GM23338 (cell line): ENCODE data around the gene CALY. TPM values are rescaled to one million over a fixed set of nuclear protein-coding genes. Genes with fewer than 3 reads are reported as not detected.

ENCODE experiments used
- ATAC-seq: fragments of 200-7000 bp; cut with Tn5 transposase; 3 replicates; pipeline ENCODE4 v1.9.1; 2020
- DNase-seq: peaks from one replicate; pipeline ENCODE4 v3.0.0-alpha.2; 2015; ENCODE audit warnings: low spot score
- H2AFZ ChIP-seq: fragments of 200-600 bp; sonication (generic); 2 replicates; pipeline ENCODE4 v1.8.0; 2016; ENCODE audit warnings: antibody characterized with exemption, mild to moderate bottlenecking, moderate library complexity
- H3F3A ChIP-seq: fragments of 200-600 bp; sonication (generic); replicated peaks from 2 replicates; pipeline ENCODE4 v1.8.0; 2017; ENCODE audit warnings: antibody characterized with exemption, mixed run types, low read depth
- H3K27ac ChIP-seq: fragments of 200-600 bp; sonication (generic); 2 replicates; pipeline ENCODE4 v1.6.1; 2016; ENCODE audit warnings: low read depth
- H3K27me3 ChIP-seq: fragments of 200-600 bp; sonication (generic); 2 replicates; pipeline ENCODE4 v1.8.0; 2016; ENCODE audit warnings: mild to moderate bottlenecking, mixed run types, moderate library complexity; ENCODE audit not compliant: insufficient read depth
- H3K36me3 ChIP-seq: fragments of 200-600 bp; sonication (generic); 2 replicates; pipeline ENCODE4 v1.8.0; 2016; ENCODE audit warnings: mild to moderate bottlenecking; ENCODE audit not compliant: insufficient read depth
- H3K4me1 ChIP-seq: fragments of 200-600 bp; sonication (generic); 2 replicates; pipeline ENCODE4 v1.8.0; 2016; ENCODE audit warnings: mild to moderate bottlenecking, moderate library complexity; ENCODE audit not compliant: insufficient read depth
- H3K4me2 ChIP-seq: fragments of 200-600 bp; sonication (generic); 2 replicates; pipeline ENCODE4 v1.7.1; 2017; ENCODE audit warnings: mixed run types
- H3K4me3 ChIP-seq: fragments of 200-600 bp; sonication (generic); 2 replicates; pipeline ENCODE4 v1.6.1; 2016; ENCODE audit warnings: mixed run types
- H3K79me2 ChIP-seq: fragments of 200-600 bp; sonication (generic); replicated peaks from 2 replicates; pipeline ENCODE4 v1.8.0; 2017; ENCODE audit warnings: mild to moderate bottlenecking; ENCODE audit not compliant: insufficient read depth
- H3K9me2 ChIP-seq: fragments of 200-600 bp; sonication (generic); 2 replicates; pipeline ENCODE4 v1.8.0; 2017; ENCODE audit not compliant: insufficient read depth
- H4K20me1 ChIP-seq: fragments of 200-600 bp; sonication (generic); replicated peaks from 2 replicates; pipeline ENCODE4 v1.8.0; 2017; ENCODE audit warnings: mild to moderate bottlenecking; ENCODE audit not compliant: insufficient read depth
- H3K27ac Mint-ChIP-seq: 2 replicates; pipeline ENCODE4 v1.8.0; 2020; ENCODE audit warnings: inconsistent platforms, mild to moderate bottlenecking, moderate library complexity, mixed read lengths
- H3K27me3 Mint-ChIP-seq: 3 replicates; pipeline ENCODE4 v1.8.0; 2022; ENCODE audit warnings: low read depth, mild to moderate bottlenecking, moderate library complexity, mixed read lengths, inconsistent platforms; ENCODE audit not compliant: insufficient read depth, poor library complexity
- H3K36me3 Mint-ChIP-seq: 3 replicates; pipeline ENCODE4 v1.8.0; 2021; ENCODE audit warnings: low read depth, mild to moderate bottlenecking, inconsistent platforms, moderate library complexity, mixed read lengths
- H3K4me1 Mint-ChIP-seq: 3 replicates; pipeline ENCODE4 v1.8.0; 2020; ENCODE audit warnings: mild to moderate bottlenecking, inconsistent platforms, mixed read lengths
- H3K4me3 Mint-ChIP-seq: 3 replicates; pipeline ENCODE4 v1.8.0; 2021; ENCODE audit warnings: moderate library complexity, mild to moderate bottlenecking, inconsistent platforms, mixed read lengths
- H3K9me3 Mint-ChIP-seq: 3 replicates; pipeline ENCODE4 v1.8.0; 2020; ENCODE audit warnings: moderate library complexity, mild to moderate bottlenecking, inconsistent platforms, mixed read lengths
- CREB1 ChIP-seq: fragments of 250-450 bp; sonication (Bioruptor Pico); IDR thresholded peaks from 2 replicates; pipeline ENCODE4 v1.5.0; 2020; ENCODE audit warnings: low read depth, mild to moderate bottlenecking, moderate library complexity
- CTCF ChIP-seq, 2 experiments: fragments of 200-600 bp in 1 of 2; sonication (generic) in 1 of 2; conservative IDR thresholded peaks; 2 replicates each; pipeline versions ENCODE4 v1.5.1 to v1.6.1; 2016 to 2017; ENCODE audit warnings: antibody characterized with exemption in 2 of 2, low read depth in 2 of 2, mild to moderate bottlenecking in 2 of 2, moderate library complexity in 1 of 2
- ETS1 ChIP-seq: IDR thresholded peaks from 2 replicates; pipeline ENCODE4 v1.6.1; 2016; ENCODE audit warnings: antibody characterized with exemption
- EZH2 ChIP-seq: fragments of 200-600 bp; sonication (generic); IDR thresholded peaks from one replicate; pipeline ENCODE4 v1.8.0; 2017; ENCODE audit warnings: antibody characterized with exemption, mild to moderate bottlenecking, low read depth; ENCODE audit not compliant: unreplicated experiment
- EZH2phosphoT487 ChIP-seq: fragments of 200-600 bp; sonication (generic); IDR thresholded peaks from one replicate; pipeline ENCODE4 v1.8.1; 2018; ENCODE audit warnings: antibody characterized with exemption; ENCODE audit not compliant: unreplicated experiment
- JUNB ChIP-seq: IDR thresholded peaks from one replicate; pipeline ENCODE4 v1.6.1; 2016; ENCODE audit warnings: antibody characterized with exemption; ENCODE audit not compliant: unreplicated experiment
- NANOG ChIP-seq: IDR thresholded peaks from 2 replicates; pipeline ENCODE4 v1.6.1; 2016; ENCODE audit warnings: antibody characterized with exemption, borderline replicate concordance
- POLR2AphosphoS5 ChIP-seq: IDR thresholded peaks from 2 replicates; pipeline ENCODE4 v1.6.1; 2016; ENCODE audit warnings: antibody characterized with exemption, low read depth
- STAT1 ChIP-seq: IDR thresholded peaks from one replicate; pipeline ENCODE4 v1.6.1; 2016; ENCODE audit warnings: antibody characterized with exemption; ENCODE audit not compliant: unreplicated experiment
- ZNF114 ChIP-seq: fragments of 250-450 bp; sonication (Bioruptor Pico); IDR thresholded peaks from 2 replicates; pipeline ENCODE4 v1.5.0; 2020; ENCODE audit warnings: mild to moderate bottlenecking, moderate library complexity
- ZNF462 ChIP-seq: fragments of 250-450 bp; sonication (Bioruptor Pico); IDR thresholded peaks from 2 replicates; pipeline ENCODE4 v1.5.0; 2020; ENCODE audit warnings: mild to moderate bottlenecking, moderate library complexity
- polyA plus RNA-seq: library from polyadenylated mRNA; unstranded; fragments of >200 nt; fragmentation: Nextera tagmentation; extraction: Ambion mirVana; gene quantifications from 2 replicates; pipeline ENCODE4 v1.2.1, GENCODE V29; 2016
- total RNA-seq: library from RNA; depleted of rRNA; stranded (reverse); fragments of >200 nt; shearing (Covaris generic); gene quantifications from 2 replicates; pipeline ENCODE4 v1.2.3, GENCODE V29; 2014

CALY gene
- total and polyA plus RNA-seq, 2 experiments from 2014 or later: 1.0 to 8.0 TPM

- Histone ChIP-seq H3K4me2 (peak within 1 kb of the TSS; percentile 72), H3F3A (0 out of 2 replicates have a peak, but pooled peaks cover 3% of the 10 kb centered on the region), H3K9me2 (no peaks in the 10 kb centered on the region), H3K27me3 (peaks cover 48% of the 10 kb centered on the region), H3K4me1 (peaks cover 5% of the 10 kb centered on the region; the same call in 1 of the 2 replicates), H3K36me3 (no peaks in the 10 kb centered on the region), H3K79me2 (no peaks in the 10 kb centered on the region), H3K27ac (no peak within 1 kb of the TSS), H4K20me1 (peaks cover 4% of the 10 kb centered on the region; the same call in 1 of the 2 replicates), H3K4me3 (peak within 1 kb of the TSS; percentile 69), H2AFZ (no peak within 1 kb of the TSS)
- Mint-ChIP-seq H3K4me1 (peaks cover 5% of the 10 kb centered on the region), H3K36me3 (peaks cover 24% of the 10 kb centered on the region), H3K27ac (peak within 1 kb of the TSS; percentile 83; the same call in 1 of the 2 replicates), H3K27me3 (peaks cover 39% of the 10 kb centered on the region), H3K4me3 (peak within 1 kb of the TSS; percentile 88), H3K9me3 (no peaks in the 10 kb centered on the region; the same call in 2 of the 3 replicates)
- DNase-seq (peak; percentile 98), ATAC-seq (peak; percentile 94)
- TF ChIP-seq POLR2AphosphoS5: peak; percentile 89
- TF ChIP-seq JUNB: no peak
These were observed 36.7 kb upstream of the CALY start, which contains the start of gene ECHS1 for GRCh38 chr10:133373174-133374090. Gene ECHS1 (minus strand): TSS chr10:133373354. CDS start chr10:133373333, 21 bp downstream.

- peak overlapping the region; percentile 26; the same call in 1 of the 2 replicates for H3K4me3 ChIP-seq
- H3K79me2 ChIP-seq: no peaks in the 10 kb centered on the region
- Mint-ChIP-seq H3K27ac (no peak overlapping the region), H3K4me1 (peaks cover 5% of the 10 kb centered on the region), H3K27me3 (peaks cover 30% of the 10 kb centered on the region), H3K4me3 (peak overlapping the region; percentile 88), H3K36me3 (peaks cover 30% of the 10 kb centered on the region), H3K9me3 (no peaks in the 10 kb centered on the region; the same call in 2 of the 3 replicates)
- 0 out of 2 replicates have a peak, but pooled peaks cover 3% of the 10 kb centered on the region for H3F3A ChIP-seq
- no peak for DNase-seq
- H3K9me2 ChIP-seq: no peaks in the 10 kb centered on the region
- H3K4me2 ChIP-seq: no peak overlapping the region
- peak; percentile 6; the same call in 2 of the 3 replicates for ATAC-seq
- H3K27ac ChIP-seq: no peak overlapping the region
- H3K4me1 ChIP-seq: no peaks in the 10 kb centered on the region
- no peak overlapping the region for H2AFZ ChIP-seq
- peaks cover 39% of the 10 kb centered on the region for H3K27me3 ChIP-seq
- peaks cover 4% of the 10 kb centered on the region; the same call in 1 of the 2 replicates for H4K20me1 ChIP-seq
- H3K36me3 ChIP-seq: no peaks in the 10 kb centered on the region
- TF ChIP-seq POLR2AphosphoS5 (no peak), CTCF (conservative IDR thresholded peaks at IDR 0.05; ENCODE audit: low read depth in 2 of 2) (no peak), ETS1 (no peak), JUNB (no peak), NANOG (no peak), ZNF114 (no peak), EZH2 (no peak), CREB1 (no peak), EZH2phosphoT487 (no peak), STAT1 (no peak), ZNF462 (CRISPR knock-in tag) (no peak)
These were observed 35.8 kb upstream of the CALY start for GRCh38 chr10:133372507-133372906.
